ENCODE results near the gene ACKR2.

ACKR2 gene

GRCh38 chr3:42764115-42764514 lies 45.1 kb upstream of the ACKR2 start:
- TF ChIP-seq CTCF (IDR thresholded peaks at IDR 0.05; ENCODE audit: low read depth, low read length, poor library complexity, severe bottlenecking): no peak
- no peak for TF ChIP-seq EZH2phosphoT487 (IDR thresholded peaks at IDR 0.05; ENCODE audit: borderline replicate concordance, low read length)
- H3K9me3 ChIP-seq (ENCODE audit: control insufficient read depth, insufficient read depth, low read length): no peaks in the 10 kb centered on the region

GRCh38 chr3:42764561-42765295 lies 44.5 kb upstream of the ACKR2 start:
- no peak for TF ChIP-seq CTCF (IDR thresholded peaks at IDR 0.05; ENCODE audit: low read depth, low read length, poor library complexity, severe bottlenecking)
- TF ChIP-seq EZH2phosphoT487 (IDR thresholded peaks at IDR 0.05; ENCODE audit: borderline replicate concordance, low read length): no peak
- no peaks in the 10 kb centered on the region for H3K79me2 ChIP-seq (ENCODE audit: control insufficient read depth, low read length)
- H3K9me3 ChIP-seq (ENCODE audit: control insufficient read depth, insufficient read depth, low read length): no peaks in the 10 kb centered on the region

More at GRCh38 chr3:42764115-42764514, 45.1 kb upstream of the ACKR2 start:
- Histone ChIP-seq H3K9me2 (replicated peaks; ENCODE audit: control insufficient read depth, low read length) (no peaks in the 10 kb centered on the region), H3K4me1 (ENCODE audit: control insufficient read depth, low read length) (no peaks in the 10 kb centered on the region), H3K4me3 (ENCODE audit: low read length) (no peak overlapping the region), H3K79me2 (ENCODE audit: control insufficient read depth, low read length) (no peaks in the 10 kb centered on the region), H3K27me3 (ENCODE audit: control insufficient read depth, low read length) (no peaks in the 10 kb centered on the region), H3K27ac (ENCODE audit: low read depth, low read length) (no peak overlapping the region), H3K36me3 (ENCODE audit: control insufficient read depth, low read length) (no peaks in the 10 kb centered on the region), H4K20me1 (ENCODE audit: control insufficient read depth, insufficient read depth, low read depth, low read length) (no peaks in the 10 kb centered on the region), H3F3A (ENCODE audit: control insufficient read depth, insufficient read depth) (no peaks in the 10 kb centered on the region), H3K4me2 (ENCODE audit: low read length) (no peak overlapping the region)

GRCh38 chr3:42769477-42770131 lies 39.6 kb upstream of the ACKR2 start:
- TF ChIP-seq CTCF (IDR thresholded peaks at IDR 0.05; ENCODE audit: low read depth, low read length, poor library complexity, severe bottlenecking) (no peak), EZH2phosphoT487 (IDR thresholded peaks at IDR 0.05; ENCODE audit: borderline replicate concordance, low read length) (no peak)
- Histone ChIP-seq H3K79me2 (ENCODE audit: control insufficient read depth, low read length) (no peaks in the 10 kb centered on the region), H3K9me2 (replicated peaks; ENCODE audit: control insufficient read depth, low read length) (no peaks in the 10 kb centered on the region), H3K4me3 (ENCODE audit: low read length) (no peak overlapping the region), H3K4me1 (ENCODE audit: control insufficient read depth, low read length) (peaks cover 7% of the 10 kb centered on the region), H3K4me2 (ENCODE audit: low read length) (no peak overlapping the region), H3K27ac (ENCODE audit: low read depth, low read length) (no peak overlapping the region), H3K27me3 (ENCODE audit: control insufficient read depth, low read length) (no peaks in the 10 kb centered on the region), H3K36me3 (ENCODE audit: control insufficient read depth, low read length) (no peaks in the 10 kb centered on the region), H3F3A (ENCODE audit: control insufficient read depth, insufficient read depth) (no peaks in the 10 kb centered on the region), H4K20me1 (ENCODE audit: control insufficient read depth, insufficient read depth, low read depth, low read length) (no peaks in the 10 kb centered on the region), H3K9me3 (ENCODE audit: control insufficient read depth, insufficient read depth, low read length) (no peaks in the 10 kb centered on the region)

More at GRCh38 chr3:42764561-42765295, 44.5 kb upstream of the ACKR2 start:
- Histone ChIP-seq H3K36me3 (ENCODE audit: control insufficient read depth, low read length) (no peaks in the 10 kb centered on the region), H3K4me1 (ENCODE audit: control insufficient read depth, low read length) (no peaks in the 10 kb centered on the region), H3K27ac (ENCODE audit: low read depth, low read length) (no peak overlapping the region), H3K4me3 (ENCODE audit: low read length) (no peak overlapping the region), H3F3A (ENCODE audit: control insufficient read depth, insufficient read depth) (no peaks in the 10 kb centered on the region), H3K27me3 (ENCODE audit: control insufficient read depth, low read length) (no peaks in the 10 kb centered on the region), H3K4me2 (ENCODE audit: low read length) (no peak overlapping the region), H3K9me2 (replicated peaks; ENCODE audit: control insufficient read depth, low read length) (no peaks in the 10 kb centered on the region), H4K20me1 (ENCODE audit: control insufficient read depth, insufficient read depth, low read depth, low read length) (no peaks in the 10 kb centered on the region)

Measured in DOHH2 (cell line).